AG09319 (cell line): ENCODE data around the gene CCDC187.

Source experiments
- DNase-seq: peaks from one replicate; pipeline ENCODE4 v3.0.0-alpha.2; 2010; ENCODE audit warnings: low read depth; ENCODE audit errors: extremely low read depth
- CTCF ChIP-seq: IDR thresholded peaks from 2 replicates; pipeline ENCODE4 v1.5.1; 2011; ENCODE audit warnings: low read depth, mild to moderate bottlenecking, inconsistent platforms, low read length, moderate library complexity

CCDC187 gene

GRCh38 chr9:136235709-136236455 is 68.0 kb downstream of the CCDC187 start:
- TF ChIP-seq CTCF, result no peak
- DNase-seq, result no peak

- no peak for DNase-seq
- TF ChIP-seq CTCF, result no peak
Observed at GRCh38 chr9:136235171-136235570, 68.7 kb downstream of the CCDC187 start.

- TF ChIP-seq CTCF, result no peak
- no peak for DNase-seq
Observed at GRCh38 chr9:136234597-136234996, 69.3 kb downstream of the CCDC187 start.

- DNase-seq, result no peak
- TF ChIP-seq CTCF, result no peak
Observed at GRCh38 chr9:136233868-136234267, 70.0 kb downstream of the CCDC187 start.

GRCh38 chr9:136233411-136233810 is 70.5 kb downstream of the CCDC187 start:
- DNase-seq, result no peak
- no peak for TF ChIP-seq CTCF

- no peak for DNase-seq
- TF ChIP-seq CTCF, result no peak
Observed at GRCh38 chr9:136232969-136233368, 70.9 kb downstream of the CCDC187 start.

GRCh38 chr9:136231478-136232297 is 72.2 kb downstream of the CCDC187 start:
- no peak for DNase-seq

More at GRCh38 chr9:136231478-136232297, 72.2 kb downstream of the CCDC187 start:
- no peak for TF ChIP-seq CTCF
